SJCRH30 (cell line): ENCODE data around the gene ATP2C1. TPM values are rescaled to one million over a fixed set of nuclear protein-coding genes. Genes with fewer than 3 reads are reported as not detected.

ENCODE experiments used
- DNase-seq, 2 experiments: peaks; one replicate each; pipeline ENCODE4 v3.0.0-alpha.2; 2015 to 2020
- H3K27ac ChIP-seq: fragments of 250-450 bp; sonication (Bioruptor Pico); 2 replicates; pipeline ENCODE4 v1.5.1; 2020; ENCODE audit warnings: mild to moderate bottlenecking, moderate library complexity
- H3K27me3 ChIP-seq: fragments of 250-450 bp; sonication (Bioruptor Pico); 2 replicates; pipeline ENCODE4 v1.5.1; 2020; ENCODE audit warnings: mild to moderate bottlenecking, moderate library complexity
- H3K36me3 ChIP-seq: fragments of 250-450 bp; sonication (Bioruptor Pico); 2 replicates; pipeline ENCODE4 v1.5.1; 2020; ENCODE audit warnings: mild to moderate bottlenecking, moderate library complexity
- H3K4me1 ChIP-seq: fragments of 250-450 bp; sonication (Bioruptor Pico); 2 replicates; pipeline ENCODE4 v1.5.1; 2020; ENCODE audit warnings: mild to moderate bottlenecking, moderate library complexity
- H3K4me3 ChIP-seq: fragments of 250-450 bp; sonication (Bioruptor Pico); 2 replicates; pipeline ENCODE4 v1.5.1; 2020; ENCODE audit warnings: mild to moderate bottlenecking, moderate library complexity
- H3K9me3 ChIP-seq: fragments of 250-450 bp; sonication (Bioruptor Pico); replicated peaks from 2 replicates; pipeline ENCODE4 v1.5.1; 2020; ENCODE audit warnings: mild to moderate bottlenecking, moderate library complexity
- total RNA-seq: library from RNA; depleted of rRNA; stranded (reverse); fragments of >200 nt; shearing (Covaris generic); gene quantifications from 2 replicates; pipeline ENCODE4 v1.2.3, GENCODE V29; 2014

The ATP2C1 gene
- total RNA-seq, 1 experiment from 2014 or later = 40.2 TPM

DNA sequence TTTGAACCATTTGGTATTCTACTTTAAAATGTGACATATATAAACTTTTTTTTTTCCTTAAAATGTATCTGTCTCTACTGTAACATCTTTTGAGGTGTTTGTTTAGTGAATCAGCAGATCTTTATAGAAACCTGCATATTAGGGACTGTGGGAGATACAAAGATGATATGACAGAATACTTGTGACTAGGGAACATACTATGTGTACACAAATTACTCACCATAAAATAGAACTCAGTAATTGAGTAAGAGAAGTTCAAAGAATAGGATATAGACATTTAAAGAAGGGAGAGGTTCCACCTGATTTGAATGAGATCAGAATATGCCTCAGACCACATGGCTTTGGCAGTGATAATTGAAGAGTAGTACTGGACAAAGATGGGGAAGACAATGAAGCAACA is 47.9 kb downstream of the ATP2C1 start:
- no peaks in the 10 kb centered on the region for H3K27me3 ChIP-seq
- H3K9me3 ChIP-seq = no peaks in the 10 kb centered on the region
- no peaks in the 10 kb centered on the region for H3K4me1 ChIP-seq
- DNase-seq = no peak
- peaks cover 21% of the 10 kb centered on the region for H3K36me3 ChIP-seq
- no peak overlapping the region for H3K27ac ChIP-seq
- H3K4me3 ChIP-seq = no peak overlapping the region

DNA sequence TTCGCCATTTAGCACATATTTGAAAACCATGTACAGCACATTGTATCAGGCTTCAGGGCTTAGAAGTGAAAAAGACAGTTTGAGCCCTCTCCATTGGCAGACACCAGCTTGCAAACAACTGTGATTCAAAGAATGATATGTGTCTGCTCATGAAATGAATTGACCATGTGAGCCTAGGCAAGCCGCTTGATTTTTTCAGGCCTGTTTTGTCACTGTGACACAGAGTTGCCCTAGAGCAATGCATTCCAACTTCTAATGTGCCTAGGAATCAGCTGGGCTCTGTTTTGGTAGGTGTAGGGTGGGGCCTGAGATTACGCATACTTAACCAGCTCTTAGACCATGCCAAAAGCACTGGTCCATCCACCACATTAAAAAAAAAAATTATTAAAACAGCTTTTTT is 53.0 kb downstream of the ATP2C1 start:
- Histone ChIP-seq H3K4me3 (no peak overlapping the region), H3K27me3 (no peaks in the 10 kb centered on the region), H3K36me3 (peaks cover 41% of the 10 kb centered on the region), H3K4me1 (no peaks in the 10 kb centered on the region), H3K9me3 (no peaks in the 10 kb centered on the region), H3K27ac (no peak overlapping the region)
- no peak for DNase-seq

DNA sequence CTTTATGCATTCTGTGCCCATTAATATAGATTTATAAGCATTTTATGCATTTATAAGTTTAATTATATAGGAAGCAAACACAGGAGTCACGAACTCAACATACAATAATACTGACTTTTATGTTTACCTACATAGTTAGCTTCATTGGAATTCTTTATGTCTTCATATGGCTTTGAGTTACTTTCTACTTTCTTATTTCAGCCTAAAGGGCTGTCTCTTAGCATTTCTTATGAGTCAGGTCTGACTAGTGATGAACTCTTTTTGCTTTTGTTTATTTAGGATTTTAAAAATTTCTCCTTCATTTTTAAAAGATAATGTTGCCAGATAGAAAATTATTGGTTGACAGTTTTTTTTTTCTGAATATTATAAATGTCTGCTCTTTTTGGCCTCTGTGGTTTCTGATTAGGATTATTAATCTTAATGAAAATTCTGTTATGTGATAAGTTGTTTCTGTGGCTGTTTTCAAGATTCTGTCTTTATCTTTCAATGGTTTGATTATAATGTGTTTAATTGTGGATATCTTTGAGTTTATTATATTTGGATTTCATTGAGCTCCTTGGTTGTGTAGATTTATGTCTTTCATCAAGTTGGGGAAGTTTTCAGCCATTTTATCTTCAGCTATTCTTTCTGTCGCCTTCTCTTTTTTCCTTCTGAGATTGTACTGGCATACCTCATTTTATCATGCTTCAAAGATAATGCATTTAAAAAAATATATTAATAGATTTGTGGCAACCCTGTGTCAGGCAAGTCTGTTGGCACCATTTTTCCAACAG is 54.3 kb downstream of the ATP2C1 start:
- Histone ChIP-seq H3K27me3 (no peaks in the 10 kb centered on the region), H3K4me3 (no peak overlapping the region), H3K27ac (no peak overlapping the region), H3K4me1 (no peaks in the 10 kb centered on the region), H3K36me3 (peaks cover 35% of the 10 kb centered on the region), H3K9me3 (no peaks in the 10 kb centered on the region)
- no peak for DNase-seq

DNA sequence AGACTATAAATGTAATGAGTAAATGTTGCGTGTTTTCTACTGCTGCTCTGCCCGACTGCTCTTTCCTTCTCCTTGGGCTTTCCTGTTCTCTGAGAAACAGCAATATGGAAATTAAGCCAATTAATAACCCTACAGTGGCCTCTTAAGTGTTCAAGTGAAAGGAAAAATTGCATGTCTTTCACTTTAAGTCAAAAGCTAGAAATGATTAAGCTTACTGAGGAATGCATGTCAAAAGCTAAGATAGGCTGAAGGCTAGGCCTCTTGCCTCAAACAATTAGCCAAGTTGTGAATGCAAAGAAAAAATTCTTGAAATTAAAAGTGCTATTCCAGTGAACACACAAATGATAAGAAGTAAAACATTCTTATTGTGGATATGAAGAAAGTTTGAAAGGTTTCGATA is 55.0 kb downstream of the ATP2C1 start:
- no peak for DNase-seq
- H3K27ac ChIP-seq = no peak overlapping the region
- peaks cover 42% of the 10 kb centered on the region for H3K36me3 ChIP-seq
- no peak overlapping the region for H3K4me3 ChIP-seq
- no peaks in the 10 kb centered on the region for H3K27me3 ChIP-seq
- H3K4me1 ChIP-seq = no peaks in the 10 kb centered on the region
- H3K9me3 ChIP-seq = no peaks in the 10 kb centered on the region

DNA sequence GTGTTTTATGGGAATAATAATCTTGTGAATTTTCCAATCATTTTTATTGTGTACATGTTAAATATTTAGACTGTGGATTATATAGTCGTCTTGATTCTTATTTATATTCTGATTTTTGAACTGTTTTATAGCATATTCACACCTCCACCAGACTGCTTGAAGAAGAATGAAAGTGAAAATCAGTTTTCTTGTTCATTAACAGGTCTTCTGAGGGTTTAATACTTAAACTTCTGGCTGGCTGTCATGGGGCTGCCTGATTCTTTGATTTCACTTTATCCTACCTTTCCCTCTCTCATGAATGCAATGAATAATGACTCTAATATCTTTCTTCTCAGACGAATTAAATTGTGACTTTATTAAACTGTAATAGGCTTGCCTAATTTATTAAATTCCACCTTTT is 56.2 kb downstream of the ATP2C1 start:
- no peak overlapping the region for H3K4me3 ChIP-seq
- no peaks in the 10 kb centered on the region for H3K27me3 ChIP-seq
- DNase-seq = no peak
- no peaks in the 10 kb centered on the region for H3K4me1 ChIP-seq
- H3K27ac ChIP-seq = no peak overlapping the region
- H3K36me3 ChIP-seq = peaks cover 41% of the 10 kb centered on the region
- no peaks in the 10 kb centered on the region for H3K9me3 ChIP-seq

DNA sequence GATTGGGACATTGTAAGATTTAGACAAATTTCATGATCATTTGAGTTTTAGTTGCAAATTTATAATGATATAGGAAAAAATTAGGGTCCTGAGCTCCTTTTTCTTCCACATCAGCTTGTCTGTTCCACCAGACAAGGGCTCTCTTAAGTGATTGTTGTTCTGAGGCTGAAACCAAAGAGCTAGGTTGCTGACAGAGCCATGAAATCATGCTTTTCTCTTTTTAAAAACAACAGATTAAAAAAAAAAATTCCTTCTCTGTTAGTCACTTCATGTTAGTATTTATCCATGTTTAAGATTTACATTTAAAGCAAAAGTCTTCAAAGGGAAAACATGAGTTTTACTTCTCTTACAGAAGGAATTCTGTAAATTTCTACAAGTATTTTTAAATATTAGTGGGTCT is 56.8 kb downstream of the ATP2C1 start:
- Histone ChIP-seq H3K27ac (no peak overlapping the region), H3K36me3 (peaks cover 46% of the 10 kb centered on the region), H3K27me3 (no peaks in the 10 kb centered on the region), H3K9me3 (no peaks in the 10 kb centered on the region), H3K4me3 (no peak overlapping the region), H3K4me1 (no peaks in the 10 kb centered on the region)
- no peak for DNase-seq

DNA sequence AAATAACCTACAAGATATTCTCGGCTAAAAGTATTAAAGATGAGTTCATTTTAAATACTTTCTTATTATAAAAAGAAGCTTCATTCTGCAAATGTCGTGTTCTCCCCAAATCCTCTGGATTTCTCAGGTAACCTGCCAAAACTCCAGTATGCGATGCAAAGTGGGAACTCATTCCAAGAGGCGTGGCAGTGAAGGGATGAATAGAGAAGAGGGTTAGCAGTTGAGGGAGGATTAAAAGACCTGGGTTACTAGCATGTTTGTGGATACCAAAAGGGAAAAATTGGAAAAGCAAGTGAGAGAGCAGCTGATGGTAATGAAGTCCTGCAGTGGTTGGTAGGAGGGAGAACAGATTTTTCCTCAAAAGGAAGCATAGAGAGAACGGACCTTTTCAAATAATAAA is 61.6 kb downstream of the ATP2C1 start:
- no peak for DNase-seq
- H3K27ac ChIP-seq = no peak overlapping the region
- no peaks in the 10 kb centered on the region for H3K27me3 ChIP-seq
- H3K36me3 ChIP-seq = peaks cover 36% of the 10 kb centered on the region
- H3K4me1 ChIP-seq = no peaks in the 10 kb centered on the region
- H3K9me3 ChIP-seq = no peaks in the 10 kb centered on the region
- no peak overlapping the region for H3K4me3 ChIP-seq

DNA sequence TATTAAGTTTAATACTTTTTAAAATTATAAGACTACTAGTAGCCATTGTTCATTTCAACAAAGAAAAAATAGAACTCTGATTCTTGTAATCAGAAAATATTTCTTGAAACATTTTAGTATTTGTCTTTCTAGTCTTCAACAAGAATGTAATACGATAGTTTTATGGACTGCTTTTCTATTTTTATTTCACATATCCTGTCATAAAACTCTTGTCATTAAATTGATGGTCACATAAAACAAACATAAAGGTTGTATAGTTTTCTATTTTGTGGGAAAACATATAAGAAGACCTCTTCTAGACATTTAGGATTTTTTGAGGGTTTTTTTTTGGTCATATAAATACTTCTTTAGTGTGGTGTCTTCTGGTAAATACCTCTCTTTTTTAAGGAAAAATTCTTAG is 62.4 kb downstream of the ATP2C1 start:
- Histone ChIP-seq H3K4me1 (no peaks in the 10 kb centered on the region), H3K9me3 (no peaks in the 10 kb centered on the region), H3K27ac (no peak overlapping the region), H3K4me3 (no peak overlapping the region), H3K36me3 (peaks cover 38% of the 10 kb centered on the region), H3K27me3 (no peaks in the 10 kb centered on the region)
- no peak for DNase-seq

DNA sequence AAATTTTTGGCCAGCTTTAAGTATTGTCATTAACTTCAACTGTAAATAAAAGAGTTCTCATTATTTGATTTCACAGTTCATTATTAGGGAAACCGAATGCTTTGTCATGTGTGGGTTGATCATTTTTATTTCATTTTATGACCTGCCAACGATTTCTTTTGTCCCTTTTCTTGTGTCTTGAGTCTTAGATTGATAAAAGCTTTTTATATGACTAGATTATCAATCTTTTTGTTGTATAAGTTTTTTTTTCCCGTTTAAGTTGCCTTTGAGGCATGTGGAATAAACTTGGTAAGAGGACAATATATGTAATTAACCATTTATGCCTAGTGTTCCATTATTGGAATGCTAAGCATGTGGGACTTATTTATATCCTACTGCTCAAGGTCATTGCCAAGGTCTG is 62.8 kb downstream of the ATP2C1 start:
- no peak for DNase-seq
- no peaks in the 10 kb centered on the region for H3K27me3 ChIP-seq
- H3K4me3 ChIP-seq = no peak overlapping the region
- no peak overlapping the region for H3K27ac ChIP-seq
- peaks cover 40% of the 10 kb centered on the region for H3K36me3 ChIP-seq
- no peaks in the 10 kb centered on the region for H3K4me1 ChIP-seq
- no peaks in the 10 kb centered on the region for H3K9me3 ChIP-seq

DNA sequence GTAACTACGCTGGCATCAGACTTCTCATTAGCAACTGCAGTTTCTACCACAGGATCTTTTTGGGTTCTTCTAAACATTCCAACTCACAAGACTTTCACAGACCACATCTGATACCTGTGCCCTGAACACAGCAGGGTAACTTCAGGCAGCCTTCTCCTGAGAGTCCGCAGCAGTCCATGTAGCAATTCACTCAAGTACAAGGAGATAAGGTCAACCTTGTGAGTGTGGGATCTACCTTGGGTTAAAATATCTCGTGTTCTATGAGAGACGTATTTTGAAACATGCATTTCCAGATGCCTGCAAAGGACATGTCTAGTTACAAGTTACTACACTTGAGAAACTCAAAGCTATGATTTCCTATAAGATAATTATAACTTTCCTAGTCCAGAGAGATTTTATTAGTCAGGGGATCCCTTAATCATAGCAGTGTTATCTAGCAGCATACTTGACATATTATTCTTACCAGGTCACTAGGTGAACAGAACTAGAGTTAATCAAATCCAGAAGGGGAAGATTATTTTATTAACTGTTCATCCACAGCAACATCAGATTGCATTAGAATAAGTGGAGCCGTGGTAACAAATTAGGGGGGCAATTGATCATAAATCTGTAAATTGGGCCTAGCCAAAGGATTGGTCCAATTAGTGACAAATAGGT is 66.4 kb downstream of the ATP2C1 start:
- no peak for DNase-seq
- Histone ChIP-seq H3K27ac (no peak overlapping the region), H3K4me1 (peaks cover 8% of the 10 kb centered on the region), H3K4me3 (no peak overlapping the region), H3K36me3 (peaks cover 29% of the 10 kb centered on the region), H3K9me3 (no peaks in the 10 kb centered on the region), H3K27me3 (no peaks in the 10 kb centered on the region)

DNA sequence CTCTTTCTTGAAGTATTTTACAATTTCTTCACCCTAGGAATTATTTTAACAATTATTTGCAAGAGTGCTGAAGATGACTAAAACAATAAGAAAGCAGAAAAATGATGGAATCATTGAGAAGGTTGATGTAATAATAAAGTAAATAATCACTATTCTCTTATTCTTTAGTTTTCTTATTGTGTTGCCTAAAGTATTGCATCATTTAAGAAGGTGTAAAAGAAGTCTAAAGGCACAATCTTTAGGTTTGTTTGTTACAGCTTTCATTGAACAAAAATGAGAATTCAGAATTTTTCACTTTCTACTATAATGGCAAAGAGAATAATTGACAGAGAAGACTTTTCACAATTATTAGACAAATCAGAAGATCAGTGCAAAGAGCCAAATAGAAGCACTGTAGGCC is 67.6 kb downstream of the ATP2C1 start:
- Histone ChIP-seq H3K4me3 (no peak overlapping the region), H3K36me3 (peaks cover 34% of the 10 kb centered on the region), H3K4me1 (peaks cover 8% of the 10 kb centered on the region), H3K9me3 (no peaks in the 10 kb centered on the region), H3K27me3 (no peaks in the 10 kb centered on the region), H3K27ac (no peak overlapping the region)
- no peak for DNase-seq

DNA sequence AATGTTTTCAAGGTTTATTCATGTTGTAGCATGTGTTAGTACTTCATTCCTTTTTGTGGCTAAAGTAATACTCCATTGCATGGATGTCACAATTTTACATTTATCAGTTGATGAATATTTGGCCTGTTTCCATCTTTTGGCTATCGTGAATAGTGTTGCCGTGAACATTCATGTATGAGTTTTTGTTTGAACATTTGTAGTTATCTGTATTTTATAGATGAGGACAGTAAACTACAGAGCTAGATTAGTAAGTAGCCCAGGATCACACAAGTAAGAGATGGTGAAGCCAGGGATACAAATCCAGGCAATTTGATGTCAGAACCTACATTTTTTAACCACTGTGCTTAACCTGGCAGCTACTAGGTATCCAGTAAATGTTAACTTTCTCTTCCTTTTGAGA is 69.6 kb downstream of the ATP2C1 start:
- DNase-seq = peak in 1 of 2 experiments; percentile 4
- no peaks in the 10 kb centered on the region for H3K9me3 ChIP-seq
- no peak overlapping the region for H3K4me3 ChIP-seq
- peak overlapping the region; percentile 64 for H3K27ac ChIP-seq
- no peaks in the 10 kb centered on the region for H3K27me3 ChIP-seq
- peaks cover 28% of the 10 kb centered on the region for H3K36me3 ChIP-seq
- peaks cover 8% of the 10 kb centered on the region for H3K4me1 ChIP-seq

DNA sequence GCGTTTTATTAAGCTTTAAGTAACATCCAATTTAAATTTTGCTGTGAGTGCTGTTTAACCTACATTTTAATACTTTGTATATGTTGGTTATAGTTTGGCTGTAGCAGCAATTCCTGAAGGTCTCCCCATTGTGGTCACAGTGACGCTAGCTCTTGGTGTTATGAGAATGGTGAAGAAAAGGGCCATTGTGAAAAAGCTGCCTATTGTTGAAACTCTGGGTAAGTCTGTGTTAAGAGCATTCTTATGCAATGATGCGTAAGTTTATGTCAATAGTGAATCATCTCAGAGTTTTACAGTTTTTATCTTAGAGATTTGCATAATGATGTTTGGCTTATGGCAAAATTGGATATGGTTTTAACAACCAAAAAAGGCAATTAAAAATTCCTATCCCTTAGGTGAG is 70.0 kb downstream of the ATP2C1 start:
- Histone ChIP-seq H3K4me3 (no peak overlapping the region), H3K27ac (peak overlapping the region; percentile 64), H3K9me3 (no peaks in the 10 kb centered on the region), H3K27me3 (no peaks in the 10 kb centered on the region), H3K4me1 (peaks cover 8% of the 10 kb centered on the region), H3K36me3 (peaks cover 28% of the 10 kb centered on the region)
- peak; percentile 41 to 59 for DNase-seq

DNA sequence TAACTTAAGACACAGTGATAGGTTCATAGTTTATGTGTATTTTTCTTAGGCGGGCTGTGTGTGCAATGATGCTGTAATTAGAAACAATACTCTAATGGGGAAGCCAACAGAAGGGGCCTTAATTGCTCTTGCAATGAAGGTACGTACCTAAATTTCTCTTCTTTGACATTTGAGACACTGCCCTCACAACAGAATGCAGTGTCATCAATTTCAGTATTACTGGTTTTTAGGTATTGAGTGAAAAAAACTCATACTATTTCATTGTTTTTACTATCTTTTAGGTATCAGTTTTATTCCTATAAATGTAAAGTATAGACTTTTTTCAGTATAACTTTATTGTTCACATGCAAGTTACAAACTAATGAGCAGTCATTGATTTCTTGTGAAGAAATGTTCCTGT is 73.4 kb downstream of the ATP2C1 start:
- no peak for DNase-seq
- Histone ChIP-seq H3K9me3 (no peaks in the 10 kb centered on the region), H3K36me3 (peaks cover 17% of the 10 kb centered on the region; the same call in 1 of the 2 replicates), H3K4me3 (no peak overlapping the region), H3K27ac (no peak overlapping the region), H3K4me1 (peaks cover 8% of the 10 kb centered on the region), H3K27me3 (no peaks in the 10 kb centered on the region)

DNA sequence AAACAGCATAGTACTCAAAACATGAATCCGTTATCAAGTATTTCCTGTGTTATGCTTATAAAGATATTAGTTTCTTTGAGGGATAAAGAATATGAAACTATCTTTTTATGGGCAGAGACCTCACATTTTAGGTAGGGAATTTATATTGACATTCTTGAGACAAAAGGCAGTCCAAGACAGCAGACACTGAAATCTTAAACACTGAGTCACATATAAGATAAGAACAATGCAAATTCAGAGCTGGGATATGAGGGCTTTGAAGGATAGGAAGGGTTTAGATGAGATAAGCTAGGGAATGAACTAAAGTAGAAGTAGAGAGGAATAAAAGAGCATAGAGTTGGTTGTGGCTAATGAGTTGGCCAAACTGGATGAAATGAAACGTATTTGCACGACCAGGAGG is 74.3 kb downstream of the ATP2C1 start:
- Histone ChIP-seq H3K27me3 (no peaks in the 10 kb centered on the region), H3K27ac (no peak overlapping the region), H3K36me3 (peaks cover 17% of the 10 kb centered on the region; the same call in 1 of the 2 replicates), H3K4me3 (no peak overlapping the region), H3K9me3 (no peaks in the 10 kb centered on the region), H3K4me1 (peaks cover 8% of the 10 kb centered on the region)
- no peak for DNase-seq

DNA sequence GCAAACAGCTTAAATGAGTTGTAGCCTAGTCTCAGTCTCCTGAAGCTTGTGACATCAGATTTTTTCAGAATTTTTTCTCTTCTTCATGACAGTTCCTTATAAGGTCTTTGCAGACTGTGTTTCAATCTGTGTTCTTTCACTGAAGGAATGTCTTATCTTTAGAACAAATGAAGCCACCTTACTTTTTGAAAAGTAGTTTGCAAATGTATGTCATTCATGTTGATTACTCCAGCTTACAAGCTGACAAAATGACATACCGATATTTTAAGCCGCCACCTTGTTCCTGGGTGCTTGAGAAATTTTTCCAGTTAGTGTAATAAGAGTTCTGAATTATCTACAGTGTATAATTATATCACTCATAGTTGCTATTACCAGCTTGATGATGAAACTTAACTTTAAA is 75.7 kb downstream of the ATP2C1 start:
- no peak for DNase-seq
- Histone ChIP-seq H3K4me3 (no peak overlapping the region), H3K4me1 (no peaks in the 10 kb centered on the region), H3K36me3 (peaks cover 17% of the 10 kb centered on the region; the same call in 1 of the 2 replicates), H3K9me3 (no peaks in the 10 kb centered on the region), H3K27me3 (no peaks in the 10 kb centered on the region), H3K27ac (no peak overlapping the region)
